ENCODE data around the gene FNTB.
"Not testable (repeated sequence)": the region's sequence is repeated elsewhere in the genome, so short reads cannot be mapped to it uniquely, and the experiment has no call there.

FNTB gene

DNA sequence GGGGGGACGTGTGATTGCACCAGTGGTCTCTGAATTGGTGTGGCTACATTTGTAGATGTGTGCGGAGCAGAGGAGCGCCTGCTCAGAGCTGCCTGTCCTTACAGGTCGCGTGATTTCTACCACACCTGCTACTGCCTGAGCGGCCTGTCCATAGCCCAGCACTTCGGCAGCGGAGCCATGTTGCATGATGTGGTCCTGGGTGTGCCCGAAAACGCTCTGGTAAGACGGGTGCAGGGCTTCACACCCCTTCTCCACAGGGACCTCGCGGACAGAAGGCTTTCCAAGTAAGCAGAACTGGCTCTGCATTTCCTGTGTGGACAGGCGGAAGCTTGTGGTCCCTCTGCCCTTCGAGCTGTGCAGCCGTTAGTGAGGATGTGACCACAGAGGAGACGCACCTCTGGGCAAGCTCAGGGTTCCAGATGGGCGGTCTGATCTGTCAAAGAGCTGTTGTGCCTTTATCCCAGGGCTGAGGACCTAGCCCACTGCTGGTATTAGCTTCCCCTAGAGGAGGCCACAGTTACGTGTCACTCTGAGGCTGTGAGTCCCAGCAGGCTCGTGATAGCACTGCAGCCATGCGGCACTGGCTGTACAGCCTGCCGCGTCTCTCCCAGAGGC lies 67.9 kb downstream of the FNTB start:
- no peak for DNase-seq (ENCODE audit: low read depth)

DNA sequence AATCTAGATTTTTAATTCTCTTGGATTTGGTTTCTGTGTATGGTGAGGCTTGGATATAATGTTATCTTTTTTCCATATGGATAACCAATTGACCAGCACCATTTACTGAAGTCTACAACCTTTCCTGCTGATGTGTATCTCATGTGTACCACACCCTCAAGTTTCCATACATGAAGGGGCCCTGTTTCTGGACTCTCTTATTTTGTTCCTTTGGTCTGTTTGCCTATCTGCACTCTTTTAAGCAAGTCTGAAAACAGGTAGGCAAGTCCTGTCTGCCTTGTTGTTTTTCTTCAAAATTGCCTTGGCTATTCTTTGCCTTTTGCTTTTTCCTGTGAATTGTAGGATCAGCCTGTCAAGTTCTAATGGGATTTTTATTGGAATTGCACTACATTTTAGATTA lies 71.0 kb downstream of the FNTB start:
- no peak for DNase-seq (ENCODE audit: low read depth)

DNA sequence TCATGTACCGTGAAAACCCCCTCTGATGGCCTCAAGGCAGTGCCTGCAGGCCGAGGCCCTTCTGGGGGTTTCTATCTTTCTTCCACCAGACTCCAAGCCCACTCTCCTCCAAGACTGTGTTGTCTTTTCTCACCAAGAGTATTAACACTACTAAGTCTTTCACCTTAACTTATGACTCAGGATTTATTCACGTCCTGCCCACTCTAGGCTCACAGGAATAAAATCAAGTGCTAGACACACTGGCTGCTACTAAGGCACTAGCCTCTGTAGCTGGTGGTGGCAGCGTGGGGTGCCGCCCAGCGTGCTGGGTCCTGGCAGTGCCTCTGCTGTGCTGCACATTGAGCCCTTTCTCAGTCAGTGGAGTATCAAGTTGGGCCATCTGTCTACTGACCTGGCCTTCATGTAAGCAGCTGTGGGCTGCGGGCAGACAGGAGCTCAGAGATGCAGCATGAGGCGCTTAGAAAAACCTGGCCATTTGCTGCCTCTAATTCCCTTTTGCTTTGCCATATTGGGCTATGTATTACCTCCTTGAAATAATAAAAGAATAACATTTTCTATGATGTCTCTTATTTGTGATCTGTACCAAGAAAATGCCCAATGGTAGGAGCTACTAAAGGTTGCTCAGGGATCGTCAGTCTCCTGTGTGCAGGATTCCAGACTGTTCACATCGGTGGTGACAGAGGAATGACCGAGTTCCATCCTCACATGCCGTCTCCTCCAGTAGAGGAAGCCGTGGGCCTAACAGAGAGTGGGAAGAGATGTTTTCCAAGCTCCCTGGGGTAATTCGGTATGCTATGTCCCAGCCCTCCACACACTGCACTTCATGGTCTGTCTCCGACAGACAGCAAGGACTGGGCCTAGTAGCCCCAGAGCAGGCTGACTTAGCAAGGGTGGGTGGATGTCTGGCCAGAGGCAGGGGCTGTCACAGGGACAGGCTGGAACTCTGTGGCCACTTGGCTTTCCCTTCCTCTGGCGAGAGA lies 75.7 kb downstream of the FNTB start:
- no peak for DNase-seq (ENCODE audit: low read depth)

DNA sequence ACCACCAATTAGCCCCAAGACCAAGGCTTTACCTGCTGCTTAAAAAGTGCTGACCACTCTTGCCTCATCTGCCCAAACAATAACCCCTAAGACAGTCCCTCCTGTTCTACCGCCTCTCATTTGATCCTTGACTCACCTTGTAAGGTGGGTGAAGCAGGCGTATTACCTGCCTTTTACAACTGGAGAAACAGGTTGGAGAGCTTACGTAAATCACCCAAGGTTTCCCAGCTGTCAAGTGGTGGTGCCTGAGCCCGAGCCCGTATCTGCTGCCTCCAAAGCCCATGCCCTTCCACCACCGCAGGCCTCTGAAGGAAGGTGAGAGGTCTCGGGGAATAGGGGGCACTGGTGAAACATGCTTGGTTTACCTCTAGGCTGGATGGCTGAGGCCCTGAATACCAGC lies 79.0 kb downstream of the FNTB start:
- DNase-seq (ENCODE audit: low read depth) = no peak

DNA sequence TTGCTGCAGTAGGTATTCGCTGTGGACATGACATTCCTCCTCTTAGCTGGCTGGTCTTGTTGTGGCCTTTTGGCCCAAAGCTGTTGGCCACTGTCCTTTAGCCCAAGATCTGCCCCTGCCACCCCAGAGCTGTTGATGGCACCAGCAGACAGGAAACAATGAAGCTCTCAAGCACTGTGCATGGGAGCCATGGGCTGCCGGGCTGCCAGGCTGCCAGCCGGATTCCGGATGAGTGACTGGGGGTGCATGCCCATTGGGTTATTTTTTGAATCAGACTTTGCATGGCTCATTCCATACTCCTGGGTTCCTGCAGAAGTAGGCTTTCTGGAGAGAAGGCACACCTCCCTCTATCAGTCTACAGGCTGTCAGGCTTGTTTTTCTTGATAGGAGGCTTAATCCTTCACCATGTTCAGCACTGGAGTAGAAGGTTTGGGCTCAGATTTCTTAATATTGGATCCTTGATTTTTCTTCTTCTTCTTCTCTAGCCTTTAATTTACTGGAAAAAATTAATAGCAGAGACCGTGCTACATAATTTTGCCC lies 83.2 kb downstream of the FNTB start:
- no peak for DNase-seq (ENCODE audit: low read depth)

DNA sequence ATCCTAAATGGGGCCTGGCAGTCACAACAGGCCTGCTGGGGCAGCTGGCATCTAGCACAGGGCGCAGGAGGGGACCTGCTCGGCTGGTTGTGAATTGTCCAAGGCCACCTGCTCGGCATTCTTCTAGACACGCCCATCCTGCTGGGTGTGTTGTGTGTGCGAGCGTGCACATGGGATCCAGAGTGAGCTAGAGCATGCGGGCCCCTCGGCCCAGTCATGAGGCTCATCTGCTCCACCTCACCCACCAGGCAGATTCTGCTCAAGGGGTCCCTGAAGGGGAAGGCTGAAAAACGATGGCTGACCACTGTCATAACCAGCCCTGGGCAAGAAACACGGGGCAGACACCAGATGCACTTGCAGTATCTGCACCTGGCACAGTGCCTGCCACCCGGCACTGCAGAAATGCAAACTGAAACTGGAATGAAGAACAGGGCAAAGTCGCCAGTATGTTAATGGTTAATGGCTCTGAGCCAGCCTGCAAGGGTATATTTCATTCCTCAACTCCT lies 83.8 kb downstream of the FNTB start:
- DNase-seq (ENCODE audit: low read depth) = no peak

DNA sequence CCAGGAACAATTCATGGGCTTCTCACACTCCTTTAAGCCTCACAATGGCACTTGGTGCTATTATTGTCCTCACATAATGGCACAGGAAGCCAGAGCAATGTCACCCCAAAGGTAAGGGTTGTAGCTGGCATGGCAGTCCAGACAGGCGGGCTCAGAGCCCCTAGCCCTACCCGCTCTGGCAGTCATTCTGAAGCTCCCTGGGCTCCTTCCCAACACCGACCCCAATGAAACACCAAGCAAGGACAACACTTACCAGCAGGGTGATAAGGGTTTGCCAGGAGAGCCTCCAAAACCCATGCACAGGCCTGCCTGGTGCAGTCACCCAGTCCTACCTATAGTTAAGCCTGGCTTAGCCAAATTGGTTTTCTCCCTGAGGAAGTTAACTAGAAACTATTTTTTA lies 84.8 kb downstream of the FNTB start:
- DNase-seq (ENCODE audit: low read depth) = no peak

DNA sequence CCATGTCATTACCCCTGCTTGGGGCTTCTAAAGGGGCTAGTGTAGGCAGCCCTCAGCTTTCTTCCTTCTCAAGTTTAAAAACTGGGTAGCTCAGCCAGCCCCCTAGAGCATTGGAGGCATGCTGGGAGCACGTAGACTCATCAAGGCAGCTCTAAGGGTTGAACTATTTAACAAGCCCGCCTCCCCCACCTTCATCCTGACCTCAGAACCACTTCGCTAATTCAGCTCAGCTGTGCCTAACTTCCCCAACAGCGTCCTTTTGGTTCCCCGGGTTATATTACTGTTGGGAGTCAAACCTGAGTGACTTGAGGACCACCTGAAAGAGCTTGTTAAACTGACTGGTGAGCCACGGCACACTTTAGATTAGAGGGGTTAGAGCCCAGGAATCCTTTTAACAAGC lies 85.6 kb downstream of the FNTB start:
- no peak for DNase-seq (ENCODE audit: low read depth)

DNA sequence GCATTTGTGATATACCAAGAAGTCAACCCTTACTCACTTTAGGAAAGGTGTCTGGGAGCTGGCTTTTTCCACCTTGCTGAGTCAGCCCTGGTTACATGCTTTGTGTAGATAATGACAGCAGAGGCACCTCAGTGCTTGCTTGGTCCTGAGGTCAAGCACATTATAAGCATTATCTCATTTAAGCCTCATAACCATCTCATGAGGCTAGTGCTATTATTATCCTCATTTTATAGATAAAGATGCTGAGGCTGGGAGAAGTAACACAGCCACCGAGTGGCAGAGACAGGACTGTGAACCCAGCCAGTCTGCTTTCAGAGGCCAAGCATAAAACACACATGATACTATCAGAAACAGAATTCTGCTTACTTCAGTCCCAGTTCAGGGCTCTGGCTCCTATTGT lies 86.2 kb downstream of the FNTB start:
- no peak for DNase-seq (ENCODE audit: low read depth)

DNA sequence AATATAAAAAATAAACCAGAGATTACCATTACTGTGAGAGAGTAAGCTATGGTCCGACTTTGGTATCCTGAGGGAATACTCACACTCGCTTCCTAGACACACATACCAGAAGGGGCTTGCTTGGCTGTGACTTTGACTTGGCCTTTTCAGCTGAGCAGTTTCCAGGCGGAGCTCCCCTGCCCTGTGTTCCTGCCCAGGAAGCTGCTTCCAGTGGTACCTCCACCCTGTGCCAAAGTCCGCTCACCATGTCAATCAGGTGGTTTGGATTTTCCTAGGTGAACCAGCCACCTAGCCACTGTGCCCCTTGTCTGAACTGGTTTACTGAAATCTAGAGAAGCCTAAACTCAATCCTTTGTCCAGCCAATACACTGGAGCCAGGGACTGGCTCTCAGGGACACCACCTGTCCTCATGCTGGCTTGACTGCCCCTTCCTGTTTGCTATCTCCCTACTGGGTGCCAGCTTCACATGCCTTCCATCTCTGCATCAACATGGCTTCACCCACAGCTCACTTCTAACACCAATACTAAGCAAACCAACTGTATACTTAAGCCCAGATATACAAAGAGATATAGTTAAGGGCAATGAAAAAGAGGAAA lies 87.0 kb downstream of the FNTB start:
- DNase-seq (ENCODE audit: low read depth) = no peak

DNA sequence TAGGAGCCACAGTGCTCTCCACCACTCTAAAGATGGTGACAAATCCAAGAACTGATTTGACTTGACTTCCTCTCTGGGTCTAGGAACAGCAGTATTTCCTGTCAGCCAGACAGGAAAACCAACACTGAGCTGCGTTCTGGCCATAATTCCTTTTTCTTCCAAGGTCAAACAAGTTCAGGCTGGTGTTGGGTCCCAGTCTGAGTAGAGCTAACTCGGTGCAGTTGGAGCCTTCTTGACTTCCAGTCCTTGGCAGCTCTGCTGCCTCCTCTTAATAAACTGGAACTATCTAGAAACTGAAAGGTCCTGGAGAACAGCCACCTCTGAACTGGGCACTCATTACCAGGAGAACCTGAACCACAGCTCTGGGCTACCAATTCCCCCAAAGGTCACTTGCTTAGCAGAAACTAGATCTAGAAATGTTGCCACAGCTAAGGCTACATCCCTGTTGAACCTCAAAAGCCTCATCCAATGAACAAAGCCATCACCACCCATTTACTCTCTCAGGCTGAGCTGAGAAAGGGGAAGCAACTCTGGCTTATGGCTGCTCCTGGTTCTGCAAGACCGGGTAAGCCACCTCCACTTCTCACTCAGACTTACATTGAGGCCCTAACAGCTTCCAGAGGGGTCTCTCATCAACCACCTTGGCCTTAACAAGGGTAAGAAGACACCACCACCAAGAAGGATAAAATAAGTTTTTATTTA lies 87.9 kb downstream of the FNTB start:
- no peak for DNase-seq (ENCODE audit: low read depth)

DNA sequence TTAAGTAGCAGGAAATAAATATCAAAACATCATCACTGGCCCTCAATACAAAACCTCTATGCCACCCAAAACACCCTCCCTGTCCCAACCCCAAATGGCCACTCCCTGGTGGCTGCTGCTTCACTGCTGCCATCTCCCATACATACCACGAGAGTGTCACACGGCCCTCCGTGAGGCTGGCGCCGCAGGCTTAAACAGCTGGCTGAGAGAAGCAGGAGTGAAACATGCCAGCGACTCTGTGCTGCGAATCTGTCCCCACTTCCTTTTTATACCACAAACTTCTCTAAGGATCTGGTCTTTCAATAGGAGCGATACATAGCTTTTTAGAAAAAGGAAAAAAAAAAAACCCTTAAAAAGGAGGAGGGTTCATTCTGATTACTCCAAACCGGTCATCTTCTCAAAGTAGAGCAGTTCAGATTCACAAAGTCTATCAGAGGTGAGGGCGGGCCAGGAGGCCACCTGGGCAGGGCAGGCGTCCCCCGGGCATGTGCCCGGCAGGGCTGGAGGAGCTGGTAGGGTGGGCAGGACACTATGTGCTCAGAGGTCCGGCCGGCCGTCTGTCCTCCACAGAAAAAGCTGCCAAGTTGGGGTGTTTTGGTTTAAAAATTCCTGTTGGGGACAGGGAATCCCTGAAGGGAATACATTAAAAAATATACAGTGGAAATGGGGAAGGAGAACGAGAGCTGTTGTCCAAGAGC lies 89.1 kb downstream of the FNTB start:
- DNase-seq (ENCODE audit: low read depth) = no peak

DNA sequence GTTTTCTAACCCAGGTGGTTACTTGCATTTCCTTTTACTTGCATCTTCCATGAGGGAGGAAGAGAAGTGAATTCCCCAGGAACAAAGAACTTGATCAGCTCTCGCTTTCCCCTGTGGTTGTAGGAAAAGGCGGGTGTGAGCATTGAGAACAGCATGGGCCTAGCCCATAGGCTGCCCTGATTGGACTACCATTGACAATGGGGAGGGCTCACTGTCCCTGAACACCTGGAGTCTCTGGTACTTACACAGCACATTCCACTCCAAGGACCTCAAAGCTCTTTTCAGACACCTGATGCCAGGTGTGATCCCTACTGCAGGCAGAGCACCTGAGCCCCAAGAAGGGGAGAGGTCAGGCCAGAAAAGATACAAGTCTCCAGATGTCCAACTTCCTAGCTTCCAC lies 90.6 kb downstream of the FNTB start:
- no peak for DNase-seq (ENCODE audit: low read depth)

DNA sequence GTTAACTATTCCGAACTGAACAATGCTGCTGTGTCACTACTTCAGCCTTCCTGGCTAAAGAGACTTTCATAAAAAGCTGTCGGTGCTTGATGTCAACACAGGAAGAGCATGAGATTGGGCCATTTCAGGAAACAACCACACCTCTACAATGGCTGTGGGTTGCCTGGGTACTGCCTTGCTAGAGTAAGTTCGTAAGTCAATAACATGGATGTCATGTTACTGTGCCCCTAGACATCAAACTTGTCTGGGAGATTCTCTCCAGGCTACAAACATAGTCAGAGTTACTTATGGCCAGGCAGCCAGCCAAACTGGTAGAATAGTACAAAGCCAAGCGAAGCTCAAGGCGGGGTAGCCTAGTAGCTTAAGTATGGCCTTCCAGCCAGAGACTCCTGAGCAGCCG lies 92.5 kb downstream of the FNTB start:
- DNase-seq (ENCODE audit: low read depth) = no peak

DNA sequence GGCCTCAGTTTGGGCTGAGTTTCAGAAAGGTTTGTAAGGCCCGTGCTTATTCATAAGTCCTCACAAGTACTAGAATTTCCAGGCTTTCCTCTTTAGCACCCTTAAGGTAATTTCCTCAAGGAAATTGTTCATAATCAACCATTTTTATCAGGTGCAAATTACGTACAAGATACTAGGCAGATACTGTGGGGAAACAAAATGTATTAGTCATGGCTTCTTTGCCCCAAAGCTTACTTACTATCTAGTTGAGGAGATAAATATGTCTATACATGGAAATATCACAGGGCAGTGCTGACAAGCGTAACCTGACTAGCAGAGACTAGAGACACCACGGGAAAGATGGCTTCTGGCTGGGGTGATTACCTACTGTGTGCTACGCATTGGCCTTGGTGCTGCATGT lies 93.1 kb downstream of the FNTB start:
- DNase-seq (ENCODE audit: low read depth) = no peak

DNA sequence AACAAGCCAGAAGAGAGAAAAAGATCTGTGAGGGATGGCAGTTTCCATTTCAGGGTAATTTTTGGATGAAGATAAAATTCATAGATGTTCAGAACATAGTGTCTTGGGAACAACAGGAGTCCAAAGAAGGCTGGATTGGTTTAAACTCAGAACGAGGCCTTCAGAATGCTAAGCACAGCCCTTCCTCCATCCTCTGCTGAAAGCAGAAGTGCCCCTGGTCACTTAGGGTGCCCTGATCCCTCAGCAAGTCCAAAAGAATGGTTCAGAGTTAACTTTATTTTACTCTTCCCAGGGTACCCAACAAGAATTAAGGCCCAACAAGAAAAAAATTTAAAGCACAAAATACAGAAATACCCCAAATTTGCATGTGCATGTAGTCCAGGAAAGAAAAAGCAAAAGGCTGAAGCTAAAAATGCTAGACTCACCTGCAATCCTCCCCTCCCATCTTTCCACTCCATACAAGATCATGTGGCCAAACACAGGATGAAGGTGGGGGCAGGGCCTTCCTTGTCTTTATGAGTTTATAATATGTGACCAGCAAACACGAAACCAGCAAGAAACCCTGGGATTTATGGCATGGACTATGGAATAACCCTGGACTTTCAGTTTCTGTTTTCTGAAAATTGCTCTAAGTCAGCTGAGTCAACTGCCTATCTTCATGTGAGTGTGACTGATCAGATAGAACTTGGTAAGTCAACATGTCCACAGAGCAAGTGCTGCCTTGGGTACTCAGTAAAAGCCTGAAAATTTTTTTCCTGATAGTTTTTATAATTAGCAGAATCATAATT lies 94.5 kb downstream of the FNTB start:
- DNase-seq (ENCODE audit: low read depth) = no peak

DNA sequence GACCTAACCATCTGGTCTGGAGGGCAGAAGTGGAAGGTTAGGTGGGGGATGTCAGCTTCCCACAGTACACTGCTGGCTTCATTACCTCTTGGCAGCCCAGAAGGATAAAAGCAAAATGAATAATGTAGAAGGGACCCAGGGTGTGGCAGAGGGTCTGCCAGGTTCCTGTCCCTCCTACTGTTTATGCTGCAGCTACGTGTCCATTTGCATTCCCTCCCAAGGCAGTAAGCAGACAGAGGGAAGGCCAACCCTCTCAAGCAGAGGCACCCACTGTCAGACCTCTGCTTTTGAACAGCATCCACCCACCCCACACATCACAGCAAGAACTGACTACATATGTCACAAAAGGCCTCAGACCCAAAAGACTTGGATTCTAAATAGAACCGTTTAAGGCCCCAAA lies 96.2 kb downstream of the FNTB start:
- no peak for DNase-seq (ENCODE audit: low read depth)

DNA sequence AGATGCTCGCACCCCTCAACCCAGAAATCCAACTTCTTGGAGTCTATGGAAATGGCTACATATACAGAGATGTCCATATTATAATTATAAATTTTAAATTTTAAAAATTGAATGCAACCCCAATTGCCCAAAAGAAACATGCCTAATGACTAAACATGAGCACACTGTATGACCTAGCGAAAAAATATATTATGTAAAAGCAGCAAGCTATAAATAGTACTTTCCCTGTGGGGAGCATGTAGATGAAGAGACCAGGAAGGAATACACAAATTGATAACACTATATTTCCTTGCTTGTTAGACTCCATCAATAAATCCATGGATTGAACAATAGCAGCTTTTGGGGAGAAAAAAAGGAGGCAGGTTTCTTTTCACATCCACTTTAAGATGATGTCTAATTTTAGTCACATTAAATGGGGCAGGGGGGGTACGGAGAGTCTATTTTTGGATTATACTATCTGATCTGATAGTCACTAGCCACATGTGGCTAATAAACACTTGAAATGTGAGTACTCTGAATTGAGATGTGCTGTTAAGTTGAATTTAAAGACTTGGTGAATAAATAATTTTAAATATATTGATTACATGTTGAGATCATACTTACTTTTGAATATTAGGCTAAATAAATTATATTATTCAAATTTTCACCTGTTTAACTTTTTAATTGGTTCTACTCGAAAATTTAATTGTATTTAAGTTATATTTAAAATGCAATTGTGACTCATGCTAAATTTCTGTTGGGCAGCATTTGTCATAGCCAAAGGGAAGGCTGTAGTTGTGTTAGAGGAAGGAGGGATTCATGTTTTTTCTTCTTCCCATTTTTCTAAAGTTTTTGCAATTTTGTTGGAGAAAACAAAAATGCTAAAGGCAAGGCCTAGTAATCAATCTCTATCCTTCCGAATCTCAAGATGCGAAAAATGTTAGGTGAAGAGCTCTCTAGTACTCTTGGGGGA lies 98.1 kb downstream of the FNTB start:
- no peak for DNase-seq (ENCODE audit: low read depth)

DNA sequence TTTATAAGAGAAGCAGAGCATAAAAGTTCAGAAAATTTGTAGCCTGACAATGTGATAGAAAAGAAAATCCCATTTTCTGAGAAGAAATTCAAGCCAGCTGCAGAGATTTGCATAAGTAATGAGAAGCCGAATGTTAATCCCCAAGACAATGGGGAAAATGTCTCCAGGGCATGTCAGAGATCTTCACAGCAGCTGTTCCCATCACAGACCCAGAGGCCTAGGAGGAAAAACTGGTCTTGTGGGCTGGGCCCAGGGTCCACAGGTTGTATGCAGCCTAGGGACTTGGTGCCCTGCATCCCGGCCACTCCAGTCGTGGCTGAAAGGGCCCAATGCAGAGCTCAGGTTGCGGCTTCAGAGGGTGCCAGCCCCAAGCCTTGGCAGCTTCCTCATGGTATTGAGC lies 100.0 kb downstream of the FNTB start:
- DNase-seq (ENCODE audit: low read depth) = not testable (repeated sequence)

Measured in activated gamma-delta T cell treated with anti-CD3 and anti-CD28 coated beads, Interleukin-2, amount 50 U/mL, for 16 hours (primary cell).